Activated CD4-positive, CD25-positive, alpha-beta regulatory T cell treated with anti-CD3 and anti-CD28 coated beads, Interleukin-2, amount 50 U/mL, for 24 hours (primary cell): ENCODE data around the gene PPDPF.
"Not testable (repeated sequence)": the region's sequence is repeated elsewhere in the genome, so short reads cannot be mapped to it uniquely, and the experiment has no call there.

Experiments
- ATAC-seq, 2 donors: fragments of 150-1000 bp; cut with Tn5 transposase; one replicate each; pipeline ENCODE4 v1.10.0; 2021; ENCODE audit warnings: mild to moderate bottlenecking in 1 of 2, moderate library complexity in 1 of 2

The PPDPF gene

GRCh38 chr20:63553251-63553932 lies 32.8 kb downstream of the PPDPF start:
- ATAC-seq: peak; percentile 61 to 66

GRCh38 chr20:63553933-63554290 lies 33.3 kb downstream of the PPDPF start, which contains the start of gene FNDC11:
FNDC11 (plus strand) TSS chr20:63554159; CDS start chr20:63555664, 1,505 bp downstream.
- ATAC-seq: peak; percentile 19 to 42

DNA sequence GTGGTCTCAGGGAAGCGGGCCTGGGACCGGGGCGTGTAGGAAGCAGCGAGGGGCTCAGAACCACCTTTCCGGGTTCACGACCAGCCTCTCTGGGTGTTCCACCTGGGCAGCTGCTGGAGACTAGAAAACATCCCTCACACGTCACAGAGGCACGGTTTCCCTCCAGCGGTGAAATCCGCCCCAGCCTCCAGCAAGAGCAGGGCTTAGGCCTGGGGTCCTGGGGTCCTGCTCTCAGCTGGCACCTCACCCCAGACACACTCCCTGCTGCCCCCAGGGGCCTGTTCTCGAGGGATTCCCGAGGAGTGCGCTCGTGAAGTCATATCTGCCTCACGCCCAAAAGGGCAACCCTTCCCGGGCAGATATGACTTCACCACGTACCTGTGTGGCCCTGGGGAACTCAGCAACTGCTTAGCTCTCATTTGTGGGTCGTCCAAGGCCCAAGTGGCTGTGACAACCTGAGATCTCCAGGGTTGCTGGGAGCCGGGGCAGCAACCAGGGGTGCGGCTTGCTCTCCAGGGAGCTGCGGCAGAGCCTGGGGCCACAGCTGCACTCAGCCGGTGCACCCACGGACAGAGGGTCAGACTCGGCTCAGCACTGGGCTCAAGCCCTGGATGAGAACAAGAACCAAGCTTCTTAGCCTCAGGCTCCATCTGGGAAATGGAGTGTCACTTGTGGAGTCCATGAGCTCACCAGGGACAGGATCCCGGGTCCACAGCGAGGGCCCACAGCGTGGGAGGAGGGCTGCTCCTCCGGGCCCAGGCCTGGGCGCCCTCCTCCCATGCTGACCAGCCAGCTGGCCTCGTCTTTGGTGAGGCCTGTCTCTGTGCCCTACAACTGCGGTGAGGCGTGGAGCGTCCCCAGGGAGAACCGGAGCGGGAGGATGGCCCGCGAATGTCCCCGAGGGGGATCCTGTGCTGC lies 34.1 kb downstream of the PPDPF start:
- peak in 1 of 2 donors; percentile 4 for ATAC-seq

DNA sequence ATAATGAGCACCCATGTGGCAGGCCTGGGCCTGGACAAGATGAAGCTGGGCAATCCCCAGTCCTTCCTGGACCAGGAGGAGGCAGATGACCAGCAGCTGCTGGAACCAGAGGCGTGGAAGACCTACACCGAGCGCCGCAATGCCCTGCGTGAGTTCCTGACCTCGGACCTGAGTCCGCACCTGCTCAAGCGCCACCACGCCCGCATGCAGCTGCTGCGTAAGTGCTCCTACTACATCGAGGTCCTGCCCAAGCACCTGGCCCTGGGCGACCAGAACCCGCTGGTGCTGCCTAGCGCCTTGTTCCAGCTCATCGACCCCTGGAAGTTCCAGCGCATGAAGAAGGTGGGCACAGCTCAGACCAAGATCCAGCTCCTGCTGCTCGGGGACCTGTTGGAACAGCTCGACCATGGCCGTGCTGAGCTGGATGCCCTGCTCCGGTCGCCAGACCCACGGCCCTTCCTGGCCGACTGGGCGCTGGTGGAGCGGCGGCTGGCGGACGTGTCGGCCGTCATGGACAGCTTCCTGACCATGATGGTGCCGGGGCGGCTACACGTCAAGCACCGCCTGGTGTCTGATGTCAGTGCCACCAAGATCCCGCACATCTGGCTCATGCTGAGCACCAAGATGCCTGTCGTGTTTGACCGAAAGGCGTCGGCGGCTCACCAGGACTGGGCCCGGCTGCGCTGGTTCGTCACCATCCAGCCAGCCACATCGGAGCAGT lies 35.3 kb downstream of the PPDPF start:
- ATAC-seq: no peak

GRCh38 chr20:63556873-63557478 lies 36.4 kb downstream of the PPDPF start:
- no peak for ATAC-seq

DNA sequence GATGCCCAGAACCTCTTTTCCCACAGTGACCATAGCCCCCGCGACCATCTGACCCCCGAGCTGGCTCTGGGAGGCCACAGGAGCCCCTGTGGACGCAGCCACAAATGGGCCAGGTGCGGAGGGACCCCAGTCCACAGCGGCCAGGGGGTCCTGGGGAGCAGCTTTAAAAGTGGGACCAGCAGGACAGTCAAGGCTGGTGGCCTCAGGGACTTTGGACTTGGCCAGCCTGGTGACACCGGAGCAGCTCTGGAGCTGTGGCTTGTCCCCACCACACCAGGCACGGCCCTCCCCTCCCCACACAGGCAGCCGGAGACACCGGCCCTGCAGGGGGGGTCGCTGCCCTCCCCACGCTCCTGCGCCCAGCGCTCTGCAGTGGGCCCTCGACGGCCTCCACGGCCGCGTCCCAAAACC lies 36.9 kb downstream of the PPDPF start:
- no peak for ATAC-seq

DNA sequence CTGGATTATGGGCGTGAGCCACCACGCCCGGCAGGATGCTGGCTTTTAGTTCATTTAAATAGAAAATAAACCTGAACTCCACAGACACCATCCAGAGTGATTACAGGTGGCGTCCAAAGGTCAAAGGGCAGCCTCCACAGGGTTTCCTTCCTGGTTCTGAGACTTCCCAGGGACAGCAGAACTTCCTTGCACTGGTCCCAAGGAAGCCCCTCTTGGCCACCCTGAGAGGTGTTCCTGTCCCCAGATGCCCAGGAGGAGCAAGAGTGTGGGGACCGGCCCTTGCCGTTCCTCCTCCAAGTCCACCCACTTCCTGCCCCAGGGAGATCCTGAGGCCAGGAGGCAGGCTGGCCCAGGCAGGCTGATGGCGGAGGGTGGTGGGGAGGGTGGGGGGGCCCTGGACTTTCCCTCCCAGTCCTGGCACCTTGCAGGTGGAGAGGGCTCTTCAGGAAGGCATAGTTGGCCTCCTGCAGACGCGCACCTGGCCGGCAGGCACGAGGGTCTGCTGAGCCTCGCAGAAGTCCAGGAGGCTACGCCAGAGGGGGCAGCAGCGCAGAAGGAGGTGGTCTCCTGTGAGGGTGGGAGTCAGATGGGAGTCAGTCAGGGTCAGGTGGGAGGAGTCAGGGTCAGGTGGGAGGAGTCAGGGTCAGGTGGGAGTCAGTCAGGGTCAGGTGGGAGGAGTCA lies 38.4 kb downstream of the PPDPF start:
- ATAC-seq: no peak

DNA sequence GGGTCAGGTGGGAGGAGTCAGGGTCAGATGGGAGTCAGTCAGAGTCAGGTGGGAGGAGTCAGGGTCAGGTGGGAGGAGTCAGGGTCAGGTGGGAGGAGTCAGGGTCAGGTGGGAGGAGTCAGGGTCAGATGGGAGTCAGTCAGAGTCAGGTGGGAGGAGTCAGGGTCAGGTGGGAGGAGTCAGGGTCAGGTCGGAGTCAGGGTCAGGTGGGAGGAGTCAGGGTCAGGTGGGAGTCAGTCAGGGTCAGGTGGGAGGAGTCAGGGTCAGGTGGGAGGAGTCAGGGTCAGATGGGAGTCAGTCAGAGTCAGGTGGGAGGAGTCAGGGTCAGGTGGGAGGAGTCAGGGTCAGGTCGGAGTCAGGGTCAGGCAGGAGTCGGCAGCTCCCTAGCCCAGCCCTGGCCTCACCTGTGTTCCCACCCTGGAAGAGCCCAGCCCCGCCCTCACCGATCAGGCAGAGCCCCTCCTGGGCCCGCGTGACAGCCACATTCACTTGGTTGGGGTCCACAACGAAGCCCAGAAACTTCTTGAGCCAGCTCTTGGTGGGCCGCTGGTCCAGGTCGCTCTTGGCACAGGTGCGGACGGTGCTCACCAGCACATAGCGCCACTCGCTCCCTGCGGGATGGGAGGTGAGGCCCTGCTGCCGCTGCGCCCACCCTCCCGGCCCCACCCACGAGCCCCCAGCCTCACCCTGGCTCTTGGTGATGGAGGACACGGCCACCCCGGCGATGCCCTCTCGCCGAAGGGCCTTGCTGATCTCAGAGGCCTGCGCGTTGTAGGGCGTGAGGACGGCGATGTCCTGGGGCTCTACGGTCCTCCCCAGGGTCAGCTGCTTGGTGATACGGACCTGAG lies 39.1 kb downstream of the PPDPF start:
- not testable (repeated sequence) for ATAC-seq

DNA sequence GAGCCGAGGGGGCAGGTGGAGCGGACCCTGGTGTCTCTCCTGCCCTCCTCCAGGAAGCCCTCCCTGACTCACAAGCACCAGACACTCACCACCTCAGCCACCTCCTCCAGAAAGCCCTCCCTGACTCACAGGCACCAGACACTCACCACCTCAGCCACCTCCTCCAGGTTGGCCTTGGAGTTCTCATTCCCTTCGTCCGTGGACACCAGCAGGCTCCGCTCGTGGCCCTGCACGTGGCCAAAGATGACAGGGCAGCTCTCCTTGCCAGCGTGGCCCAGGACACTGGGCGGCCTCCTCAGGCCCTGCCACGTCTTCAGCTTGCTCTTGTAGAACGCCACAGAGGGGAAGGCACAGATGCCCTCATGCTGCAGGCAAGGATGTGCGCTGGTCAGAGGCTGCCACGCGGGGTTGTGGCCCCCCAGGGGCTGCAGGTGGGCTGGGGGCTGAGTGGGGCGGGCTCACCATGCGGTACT lies 39.8 kb downstream of the PPDPF start:
- no peak for ATAC-seq

DNA sequence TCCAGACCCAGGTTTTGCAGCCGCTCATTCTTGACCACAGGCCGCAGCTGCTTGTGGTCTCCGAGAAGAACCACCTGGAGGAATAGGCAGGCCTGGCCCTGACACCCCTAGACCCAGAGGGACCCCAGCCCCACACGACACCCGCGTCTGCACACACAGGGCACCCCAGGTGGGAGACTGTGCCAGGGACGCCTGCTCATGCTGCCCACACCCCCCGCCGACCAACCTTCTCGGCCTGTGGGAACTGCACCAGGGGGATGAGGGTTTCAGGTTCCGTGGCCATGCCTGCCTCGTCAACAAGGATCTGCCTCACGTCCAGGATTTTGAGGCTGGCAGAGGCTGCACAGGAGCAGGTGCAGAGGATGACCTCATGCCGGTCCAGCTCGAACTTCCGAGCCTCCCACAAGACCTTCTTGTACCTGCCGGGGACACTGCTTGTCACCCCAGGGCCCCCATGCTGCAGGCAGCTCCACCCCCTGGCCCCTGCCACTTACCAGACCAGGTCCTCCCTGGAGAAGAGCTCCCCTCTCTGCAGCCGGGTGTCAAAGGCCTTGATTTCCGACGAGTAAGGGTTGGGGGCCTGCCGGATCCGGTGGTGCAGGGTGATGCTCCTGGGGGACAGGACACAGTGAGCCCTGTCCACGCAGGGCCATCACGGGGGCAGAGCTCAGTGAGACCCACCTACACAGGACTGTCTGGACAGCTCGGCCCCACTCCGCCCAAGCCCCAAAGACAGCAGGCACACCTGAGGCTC lies 40.5 kb downstream of the PPDPF start:
- no peak for ATAC-seq

DNA sequence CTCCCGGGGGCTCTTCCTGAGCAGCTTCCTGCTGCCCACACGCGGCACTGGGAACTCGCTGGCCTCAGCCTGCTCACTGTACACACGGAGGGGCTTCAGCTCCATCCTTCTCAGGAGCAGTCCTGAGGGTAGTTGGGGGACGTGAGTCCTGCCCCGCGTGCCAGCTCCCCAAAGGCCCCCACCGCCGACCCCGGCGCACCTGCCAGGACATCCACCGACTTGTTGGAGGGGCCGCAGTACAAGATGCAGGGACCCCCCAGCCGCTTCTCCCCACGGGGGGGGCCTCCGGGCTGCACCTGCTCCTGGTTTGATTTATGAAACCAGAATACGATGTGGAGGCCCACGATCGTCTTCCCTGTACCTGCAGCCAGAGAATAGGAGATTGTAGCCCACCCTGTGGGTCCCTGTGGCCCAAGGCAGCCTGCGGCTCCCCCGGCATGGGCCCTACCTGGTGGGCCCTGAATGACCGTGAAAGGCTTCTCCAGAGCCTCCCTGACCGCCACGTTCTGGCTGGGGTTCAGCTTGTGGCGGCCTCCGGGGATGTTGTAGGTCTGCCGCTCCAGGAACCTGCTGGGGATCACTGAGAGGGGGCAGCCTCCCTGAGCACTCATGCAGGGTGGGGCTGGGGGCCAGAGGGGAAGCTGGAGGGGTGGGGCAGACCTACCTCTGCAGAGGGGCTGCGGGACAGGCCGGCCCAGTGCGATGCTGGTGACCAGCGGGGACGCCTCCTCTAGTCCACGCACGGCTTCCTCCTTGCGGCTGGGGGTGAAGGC lies 41.2 kb downstream of the PPDPF start:
- ATAC-seq: no peak

- no peak for ATAC-seq
These were observed 42.1 kb downstream of the PPDPF start for GRCh38 chr20:63562461-63563224.

DNA sequence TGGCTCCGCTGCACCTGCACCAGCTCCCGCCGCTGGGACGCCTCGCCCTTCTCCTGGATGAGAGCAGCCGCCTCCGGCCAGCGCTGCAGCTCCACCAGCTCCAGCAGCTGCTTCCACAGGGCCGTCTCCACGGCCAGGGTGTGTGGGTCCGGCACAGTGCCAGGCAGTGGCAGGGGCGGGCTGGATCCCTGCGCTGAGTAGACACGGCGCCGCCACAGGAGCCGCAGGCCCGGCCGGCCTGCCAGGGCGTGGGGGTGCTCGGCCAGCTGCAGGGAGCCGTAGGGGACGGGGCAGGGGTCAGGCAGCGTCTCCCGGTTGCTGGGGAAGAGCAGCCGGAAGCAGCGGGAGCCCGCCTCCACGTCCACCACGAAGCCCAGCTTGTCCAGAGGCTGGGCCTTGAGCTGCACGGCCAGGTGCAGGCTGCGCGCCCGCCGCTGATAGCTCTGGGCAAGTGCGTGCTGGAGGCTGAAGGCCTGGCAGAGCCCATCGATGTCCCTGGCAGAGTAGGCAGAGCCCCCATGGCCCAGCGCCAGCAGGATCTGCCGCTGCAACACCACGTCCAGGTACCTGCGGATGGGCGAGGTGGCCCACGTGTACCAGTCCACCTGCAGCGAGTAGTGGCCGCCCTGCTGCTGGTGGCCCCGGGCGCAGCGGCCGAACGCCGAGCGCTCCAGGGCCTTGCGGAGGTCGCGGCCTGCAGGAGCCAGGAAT lies 42.8 kb downstream of the PPDPF start:
- no peak for ATAC-seq

- ATAC-seq: no peak
These were observed 43.7 kb downstream of the PPDPF start for GRCh38 chr20:63564036-63564810.

DNA sequence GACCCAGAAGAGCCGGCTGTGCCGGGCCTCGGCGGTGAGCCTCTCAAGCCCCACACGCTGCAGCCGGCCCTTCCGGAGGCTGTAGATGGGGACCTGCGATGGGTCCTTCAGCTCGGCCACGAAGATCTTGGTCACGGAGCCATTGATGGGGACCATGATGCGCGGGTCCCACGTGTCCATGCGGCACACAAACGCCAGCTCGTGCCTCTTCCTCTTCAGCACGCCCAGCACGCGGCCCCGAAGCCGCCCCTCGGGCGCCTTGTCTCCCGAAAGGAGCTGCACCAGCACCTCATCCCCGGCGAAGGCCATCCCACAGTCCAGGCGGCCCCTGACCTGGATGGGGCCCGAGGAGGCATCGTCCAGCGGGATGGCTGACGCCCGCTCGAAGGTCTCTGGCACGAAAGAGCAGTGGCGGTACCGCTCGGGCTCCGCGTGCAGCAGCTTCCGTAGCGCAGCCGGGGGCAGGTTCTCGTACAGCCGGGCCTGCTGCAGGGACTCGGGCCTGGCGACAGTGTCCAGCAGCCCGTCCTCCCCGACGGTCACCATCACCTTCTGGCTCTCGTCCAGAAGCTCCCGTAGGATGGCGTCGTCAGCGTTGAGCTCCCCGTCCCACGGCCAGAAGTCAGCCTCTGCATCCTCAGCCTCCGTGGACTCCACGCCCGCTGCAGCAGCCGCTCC lies 44.6 kb downstream of the PPDPF start:
- no peak for ATAC-seq

DNA sequence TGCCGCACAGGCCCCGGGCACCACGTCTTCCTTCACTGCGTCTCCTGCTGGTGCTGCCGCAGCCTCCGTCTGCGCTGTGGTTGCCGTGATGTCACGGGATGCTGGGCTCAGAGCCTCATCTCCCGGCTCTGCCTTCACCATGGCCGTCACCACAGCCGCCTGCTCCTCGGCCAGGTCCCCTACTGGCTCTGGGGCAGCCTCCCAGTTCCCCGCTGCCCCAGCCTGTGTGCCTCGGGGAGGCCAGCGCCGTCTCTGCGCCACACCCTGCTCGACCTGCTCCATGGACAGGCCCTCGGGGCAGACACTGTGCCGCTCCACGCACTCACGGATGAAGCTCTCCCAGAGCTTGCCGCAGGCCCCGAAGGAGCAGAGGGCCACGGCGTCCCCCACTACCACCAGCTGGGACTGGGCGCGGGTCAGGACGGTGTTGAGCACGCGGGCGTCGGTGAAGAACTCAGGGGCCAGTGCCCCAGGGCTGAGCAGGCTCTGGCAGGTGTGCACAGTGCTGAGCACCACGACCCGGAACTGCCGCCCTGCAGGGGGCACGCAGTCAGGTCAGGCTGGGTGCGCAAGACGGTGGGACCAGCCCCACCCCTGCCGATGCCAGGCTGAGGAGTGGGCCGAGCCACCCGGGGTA lies 45.3 kb downstream of the PPDPF start:
- no peak for ATAC-seq
